Activated naive CD8-positive, alpha-beta T cell treated with anti-CD3 and anti-CD28 coated beads, Interleukin-2, amount 50 U/mL, for 24 hours (primary cell): ENCODE data around the gene TSGA10IP.

Experiments used
- ATAC-seq: fragments of 150-1000 bp; cut with Tn5 transposase; one replicate; pipeline ENCODE4 v1.10.0; 2021
- DNase-seq: peaks from one replicate; pipeline ENCODE4 v3.0.0; 2021
- H3K27ac Mint-ChIP-seq: one replicate; pipeline ENCODE4 v1.8.0; 2021; ENCODE audit warnings: mild to moderate bottlenecking, mixed read lengths
- H3K27me3 Mint-ChIP-seq: one replicate; pipeline ENCODE4 v1.8.0; 2021; ENCODE audit warnings: mixed read lengths
- H3K36me3 Mint-ChIP-seq: one replicate; pipeline ENCODE4 v1.8.0; 2021; ENCODE audit warnings: low read depth, mixed read lengths
- H3K4me1 Mint-ChIP-seq: one replicate; pipeline ENCODE4 v1.8.0; 2021; ENCODE audit warnings: mixed read lengths
- H3K4me3 Mint-ChIP-seq: one replicate; pipeline ENCODE4 v1.8.0; 2021; ENCODE audit warnings: mild to moderate bottlenecking, moderate library complexity, mixed read lengths
- H3K9me3 Mint-ChIP-seq: one replicate; pipeline ENCODE4 v1.8.0; 2021; ENCODE audit warnings: mixed read lengths

The TSGA10IP gene

GRCh38 chr11:65921876-65922275, 23.4 kb upstream of the TSGA10IP start:
- no peak for DNase-seq

GRCh38 chr11:65922565-65922964, 22.7 kb upstream of the TSGA10IP start:
- no peak for DNase-seq
- no peaks in the 10 kb centered on the region for H3K27me3 Mint-ChIP-seq
- H3K9me3 Mint-ChIP-seq = no peaks in the 10 kb centered on the region
- H3K4me3 Mint-ChIP-seq = no peak overlapping the region
- ATAC-seq = no peak
- H3K27ac Mint-ChIP-seq = no peak overlapping the region
- H3K4me1 Mint-ChIP-seq = peaks cover 28% of the 10 kb centered on the region
- peaks cover 8% of the 10 kb centered on the region for H3K36me3 Mint-ChIP-seq

More at GRCh38 chr11:65921876-65922275, 23.4 kb upstream of the TSGA10IP start:
- Mint-ChIP-seq H3K27me3 (no peaks in the 10 kb centered on the region), H3K27ac (no peak overlapping the region), H3K4me3 (no peak overlapping the region), H3K36me3 (peaks cover 8% of the 10 kb centered on the region), H3K4me1 (peaks cover 27% of the 10 kb centered on the region), H3K9me3 (no peaks in the 10 kb centered on the region)
- ATAC-seq = no peak

- no peaks in the 10 kb centered on the region for H3K9me3 Mint-ChIP-seq
- no peak overlapping the region for H3K27ac Mint-ChIP-seq
- no peak for DNase-seq
- ATAC-seq = no peak
- H3K36me3 Mint-ChIP-seq = peaks cover 8% of the 10 kb centered on the region
- H3K4me1 Mint-ChIP-seq = peaks cover 42% of the 10 kb centered on the region
- no peaks in the 10 kb centered on the region for H3K27me3 Mint-ChIP-seq
- no peak overlapping the region for H3K4me3 Mint-ChIP-seq
Measured at GRCh38 chr11:65925397-65925796, 19.9 kb upstream of the TSGA10IP start.

GRCh38 chr11:65927904-65928397, 17.3 kb upstream of the TSGA10IP start:
- H3K27me3 Mint-ChIP-seq = no peaks in the 10 kb centered on the region
- peak; percentile 73 for DNase-seq
- H3K4me1 Mint-ChIP-seq = peaks cover 52% of the 10 kb centered on the region
- peak overlapping the region; percentile 90 for H3K27ac Mint-ChIP-seq
- H3K4me3 Mint-ChIP-seq = peak overlapping the region; percentile 69
- no peaks in the 10 kb centered on the region for H3K36me3 Mint-ChIP-seq
- no peaks in the 10 kb centered on the region for H3K9me3 Mint-ChIP-seq
- ATAC-seq = peak; percentile 86

DNA sequence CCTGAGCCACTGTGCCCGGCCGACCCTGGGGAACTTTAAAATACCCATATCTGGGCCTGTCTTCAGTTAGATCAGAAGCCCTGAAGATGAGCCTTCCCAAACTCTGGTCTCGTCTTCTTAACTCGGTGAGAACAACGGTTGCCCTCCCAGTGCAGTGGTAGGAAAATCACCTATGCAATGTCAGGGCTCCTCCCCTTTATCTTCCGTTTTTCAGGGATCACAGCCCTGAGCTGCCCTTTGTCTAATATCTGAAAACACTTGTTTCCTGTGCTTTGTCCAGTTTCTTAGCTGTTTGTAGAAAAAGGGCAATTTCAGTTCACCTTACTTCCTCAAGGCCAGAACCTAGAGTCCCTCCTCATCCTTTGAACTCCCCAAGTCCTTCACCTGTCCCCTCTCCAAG, 16.6 kb upstream of the TSGA10IP start:
- H3K9me3 Mint-ChIP-seq = no peaks in the 10 kb centered on the region
- ATAC-seq = no peak
- H3K4me1 Mint-ChIP-seq = peaks cover 51% of the 10 kb centered on the region
- H3K4me3 Mint-ChIP-seq = peak overlapping the region; percentile 69
- peak overlapping the region; percentile 90 for H3K27ac Mint-ChIP-seq
- DNase-seq = no peak
- no peaks in the 10 kb centered on the region for H3K36me3 Mint-ChIP-seq
- H3K27me3 Mint-ChIP-seq = no peaks in the 10 kb centered on the region

GRCh38 chr11:65931773-65932557, 13.3 kb upstream of the TSGA10IP start:
- Mint-ChIP-seq H3K36me3 (no peaks in the 10 kb centered on the region), H3K4me3 (no peak overlapping the region), H3K4me1 (peaks cover 50% of the 10 kb centered on the region), H3K27ac (no peak overlapping the region), H3K27me3 (no peaks in the 10 kb centered on the region), H3K9me3 (no peaks in the 10 kb centered on the region)
- ATAC-seq (peak; percentile 47), DNase-seq (no peak)

DNA sequence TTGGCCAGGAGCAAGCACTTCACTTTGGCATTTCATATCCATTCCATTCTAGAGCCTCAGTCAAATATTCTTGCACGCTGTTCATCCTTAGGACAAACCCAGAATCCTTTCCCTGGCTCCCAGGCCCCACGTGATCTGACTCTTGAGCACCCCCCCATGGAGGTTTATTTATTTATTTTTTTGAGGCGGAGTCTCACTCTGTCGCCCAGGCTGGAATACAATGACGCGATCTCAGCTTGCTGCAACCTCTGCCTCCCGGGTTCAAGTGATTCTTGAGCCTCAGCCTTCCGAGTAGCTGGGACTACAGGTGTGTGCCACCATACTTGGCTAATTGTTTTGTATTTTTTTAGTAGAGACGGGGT, 12.7 kb upstream of the TSGA10IP start:
- H3K36me3 Mint-ChIP-seq = no peaks in the 10 kb centered on the region
- H3K27ac Mint-ChIP-seq = no peak overlapping the region
- H3K9me3 Mint-ChIP-seq = no peaks in the 10 kb centered on the region
- DNase-seq (no peak), ATAC-seq (no peak)
- H3K4me3 Mint-ChIP-seq = no peak overlapping the region
- peaks cover 45% of the 10 kb centered on the region for H3K4me1 Mint-ChIP-seq
- H3K27me3 Mint-ChIP-seq = no peaks in the 10 kb centered on the region

DNA sequence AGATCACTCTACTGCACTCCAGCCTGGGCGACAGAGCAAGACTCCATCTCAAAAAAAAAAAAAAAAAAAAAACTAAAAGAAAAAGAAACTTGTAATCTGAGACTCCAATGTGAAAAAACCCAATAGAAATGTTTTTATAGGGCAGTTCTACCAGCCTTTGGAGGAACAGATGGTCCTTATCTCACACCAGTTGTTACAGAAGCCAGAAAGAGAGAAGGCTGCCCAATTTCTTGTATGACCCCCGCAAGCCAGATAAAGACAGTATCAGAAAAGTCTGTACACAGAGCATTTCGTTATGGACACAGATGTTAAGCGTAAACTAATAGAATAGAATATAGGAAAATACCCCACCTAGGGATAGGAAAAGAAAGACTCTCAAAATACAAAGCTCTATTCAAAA, 11.3 kb upstream of the TSGA10IP start:
- no peak for ATAC-seq
- H3K4me3 Mint-ChIP-seq = no peak overlapping the region
- H3K27me3 Mint-ChIP-seq = no peaks in the 10 kb centered on the region
- H3K4me1 Mint-ChIP-seq = peaks cover 30% of the 10 kb centered on the region
- H3K27ac Mint-ChIP-seq = no peak overlapping the region
- no peaks in the 10 kb centered on the region for H3K9me3 Mint-ChIP-seq
- DNase-seq = no peak
- no peaks in the 10 kb centered on the region for H3K36me3 Mint-ChIP-seq

- H3K4me3 Mint-ChIP-seq = no peak overlapping the region
- H3K4me1 Mint-ChIP-seq = peaks cover 9% of the 10 kb centered on the region
- H3K36me3 Mint-ChIP-seq = no peaks in the 10 kb centered on the region
- H3K27ac Mint-ChIP-seq = no peak overlapping the region
- DNase-seq (no peak), ATAC-seq (no peak)
- no peaks in the 10 kb centered on the region for H3K9me3 Mint-ChIP-seq
- H3K27me3 Mint-ChIP-seq = peaks cover 6% of the 10 kb centered on the region
Measured at GRCh38 chr11:65937766-65938165, 7.5 kb upstream of the TSGA10IP start.

GRCh38 chr11:65941720-65942310, 3.5 kb upstream of the TSGA10IP start:
- Mint-ChIP-seq H3K9me3 (no peaks in the 10 kb centered on the region), H3K36me3 (no peaks in the 10 kb centered on the region), H3K27ac (no peak overlapping the region), H3K4me3 (no peak overlapping the region), H3K4me1 (peaks cover 6% of the 10 kb centered on the region), H3K27me3 (peaks cover 6% of the 10 kb centered on the region)
- ATAC-seq (no peak), DNase-seq (no peak)

DNA sequence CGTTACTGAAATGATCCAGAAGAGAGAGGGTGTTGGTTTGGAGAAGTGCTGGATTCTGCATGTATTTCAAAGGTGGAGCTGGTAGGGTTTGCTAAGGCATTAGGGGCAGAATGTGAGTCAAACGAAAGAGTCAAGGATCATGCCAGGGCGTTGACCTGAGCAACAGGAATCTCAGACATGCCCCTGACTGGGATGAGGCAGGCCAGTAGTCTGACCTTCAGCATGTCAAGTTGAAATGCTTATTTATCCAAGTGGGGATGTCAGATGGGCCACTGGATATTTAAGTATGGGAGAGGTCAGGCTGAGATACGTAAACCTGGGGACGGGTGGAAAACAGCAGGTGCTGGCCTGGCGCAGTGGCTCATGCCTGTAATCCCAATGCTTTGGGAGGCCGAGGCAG, 2.7 kb upstream of the TSGA10IP start:
- H3K27ac Mint-ChIP-seq = no peak overlapping the region
- no peaks in the 10 kb centered on the region for H3K9me3 Mint-ChIP-seq
- no peaks in the 10 kb centered on the region for H3K36me3 Mint-ChIP-seq
- peaks cover 6% of the 10 kb centered on the region for H3K27me3 Mint-ChIP-seq
- no peak for ATAC-seq
- peaks cover 6% of the 10 kb centered on the region for H3K4me1 Mint-ChIP-seq
- DNase-seq = no peak
- H3K4me3 Mint-ChIP-seq = no peak overlapping the region

- Mint-ChIP-seq H3K27ac (no peak overlapping the region), H3K4me3 (no peak overlapping the region), H3K4me1 (peaks cover 6% of the 10 kb centered on the region), H3K9me3 (no peaks in the 10 kb centered on the region), H3K36me3 (no peaks in the 10 kb centered on the region), H3K27me3 (peaks cover 8% of the 10 kb centered on the region)
- ATAC-seq (no peak), DNase-seq (no peak)
Measured at GRCh38 chr11:65944191-65944590, 1.1 kb upstream of the TSGA10IP start.

DNA sequence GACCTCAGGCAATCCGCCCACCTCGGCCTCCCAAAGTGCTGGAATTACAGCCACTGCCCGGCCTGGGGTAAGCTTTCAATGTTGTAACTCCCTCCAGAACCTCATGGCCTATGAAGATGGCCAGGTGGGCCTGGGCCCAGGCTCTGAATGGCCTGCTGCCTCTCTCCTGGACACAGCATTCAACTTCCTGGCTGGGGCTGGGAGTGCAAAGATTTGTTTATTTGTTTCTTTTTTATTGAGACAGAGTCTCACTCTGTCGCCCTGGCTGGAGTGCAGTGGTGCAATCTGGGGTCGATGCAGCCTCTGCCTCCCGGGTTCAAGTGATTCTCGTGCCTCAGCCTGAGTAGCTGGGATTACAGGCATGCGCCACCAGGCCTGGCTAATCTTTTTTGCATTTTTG, 513 bp upstream of the TSGA10IP start:
- DNase-seq (no peak), ATAC-seq (no peak)
- no peaks in the 10 kb centered on the region for H3K9me3 Mint-ChIP-seq
- H3K36me3 Mint-ChIP-seq = no peaks in the 10 kb centered on the region
- H3K4me1 Mint-ChIP-seq = peaks cover 6% of the 10 kb centered on the region
- H3K4me3 Mint-ChIP-seq = no peak overlapping the region
- no peak overlapping the region for H3K27ac Mint-ChIP-seq
- peaks cover 8% of the 10 kb centered on the region for H3K27me3 Mint-ChIP-seq

DNA sequence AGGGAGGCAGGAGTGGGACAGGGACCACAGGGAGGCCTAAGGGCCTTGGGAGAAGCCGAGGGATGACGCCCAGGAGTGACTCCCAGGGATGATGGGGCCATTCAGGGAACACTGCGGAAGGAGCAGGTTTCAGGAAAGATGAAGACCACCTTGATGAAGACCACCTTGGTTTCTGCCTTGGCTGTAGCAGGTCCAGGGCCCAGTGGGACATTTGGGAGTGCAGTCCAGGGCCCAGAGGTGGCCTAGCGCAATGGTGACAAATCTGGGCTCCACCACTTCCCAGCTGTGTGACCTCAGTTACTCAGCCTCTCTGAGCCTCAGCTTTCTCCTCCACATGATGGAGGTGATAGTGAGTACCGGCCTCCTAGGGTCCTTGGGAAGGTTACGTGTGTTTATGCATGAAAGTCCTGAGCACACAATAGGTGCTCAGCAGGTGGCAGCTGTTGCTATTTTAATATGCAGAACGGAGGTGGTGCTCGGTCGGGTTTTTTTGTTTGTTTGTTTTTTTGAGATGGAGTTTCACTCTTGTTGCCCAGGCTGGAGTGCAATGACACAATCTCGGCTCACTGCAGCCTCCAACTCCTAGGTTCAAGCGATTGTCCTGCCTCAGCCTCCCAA, 770 bp downstream of the TSGA10IP start:
- Mint-ChIP-seq H3K4me3 (no peak overlapping the region), H3K27ac (no peak overlapping the region), H3K4me1 (peaks cover 6% of the 10 kb centered on the region), H3K9me3 (no peaks in the 10 kb centered on the region), H3K27me3 (peaks cover 6% of the 10 kb centered on the region), H3K36me3 (no peaks in the 10 kb centered on the region)
- ATAC-seq (no peak), DNase-seq (no peak)

- Mint-ChIP-seq H3K27ac (no peak overlapping the region), H3K4me1 (peaks cover under 1% of the 10 kb centered on the region), H3K27me3 (peaks cover 2% of the 10 kb centered on the region), H3K4me3 (no peak overlapping the region), H3K9me3 (no peaks in the 10 kb centered on the region), H3K36me3 (no peaks in the 10 kb centered on the region)
- ATAC-seq (no peak), DNase-seq (no peak)
Measured at GRCh38 chr11:65946655-65947054, 1.4 kb downstream of the TSGA10IP start.
